DMS53 treated with DMSO at 0.1 percent for 48 hours (cell line): Measurements from ENCODE around the gene STXBP1.
"Not testable (repeated sequence)": the region's sequence is repeated elsewhere in the genome, so short reads cannot be mapped to it uniquely, and the experiment has no call there.

Experiments
- DNase-seq: peaks from one replicate; lab custom pipeline; 2025; ENCODE audit not compliant: unreplicated experiment; lab: John Stamatoyannopoulos, UW

Gene STXBP1

GRCh38 chr9:127577194-127577593 is 34.9 kb upstream of the STXBP1 start:
- not testable (repeated sequence) for DNase-seq

- no peak for DNase-seq
Measured at GRCh38 chr9:127578627-127578951, 33.5 kb upstream of the STXBP1 start.

- DNase-seq: peak; percentile 97
Measured at GRCh38 chr9:127578952-127579853, 32.9 kb upstream of the STXBP1 start.

GRCh38 chr9:127580366-127580765 is 31.7 kb upstream of the STXBP1 start:
- no peak for DNase-seq

GRCh38 chr9:127580879-127581475 is 31.1 kb upstream of the STXBP1 start:
- DNase-seq: no peak

GRCh38 chr9:127584474-127584805 is 27.6 kb upstream of the STXBP1 start:
- not testable (repeated sequence) for DNase-seq

GRCh38 chr9:127585161-127585819 is 26.8 kb upstream of the STXBP1 start:
- DNase-seq: no peak

- no peak for DNase-seq
Measured at GRCh38 chr9:127586096-127586495, 26.0 kb upstream of the STXBP1 start.

- peak; percentile 38 for DNase-seq
Measured at GRCh38 chr9:127586537-127586936, 25.5 kb upstream of the STXBP1 start.

- no peak for DNase-seq
Measured at GRCh38 chr9:127587966-127588365, 24.1 kb upstream of the STXBP1 start.

- DNase-seq: peak; percentile 28
Measured at GRCh38 chr9:127588740-127589506, 23.2 kb upstream of the STXBP1 start.

GRCh38 chr9:127589955-127590370 is 22.1 kb upstream of the STXBP1 start:
- peak; percentile 84 for DNase-seq

- no peak for DNase-seq
Measured at GRCh38 chr9:127595611-127596010, 16.5 kb upstream of the STXBP1 start.

- no peak for DNase-seq
Measured at GRCh38 chr9:127598839-127599549, 13.1 kb upstream of the STXBP1 start.

- no peak for DNase-seq
Measured at GRCh38 chr9:127599550-127599891, 12.6 kb upstream of the STXBP1 start.

- DNase-seq: no peak
Measured at GRCh38 chr9:127603226-127603625, 8.9 kb upstream of the STXBP1 start.

- DNase-seq: no peak
Measured at GRCh38 chr9:127606043-127606442, 6.0 kb upstream of the STXBP1 start.

- DNase-seq: peak; percentile 94
Measured at GRCh38 chr9:127608104-127608966, 3.7 kb upstream of the STXBP1 start.

- no peak for DNase-seq
Measured at GRCh38 chr9:127611603-127611898, 526 bp upstream of the STXBP1 start.

- no peak for DNase-seq
Measured at GRCh38 chr9:127612939-127613582, 984 bp downstream of the STXBP1 start.
